Lower lobe of right lung (tissue), 2 donors: ENCODE results near the gene ASPSCR1. TPM values are rescaled to one million over a fixed set of nuclear protein-coding genes. Genes with fewer than 3 reads are reported as not detected.

Experiments used
- ATAC-seq, 2 donors: fragments of 200-7000 bp; cut with Tn5 transposase; one replicate each; pipeline ENCODE4 v1.9.1; 2020 to 2022; ENCODE audit warnings: mild to moderate bottlenecking in 2 of 2, moderate library complexity in 2 of 2
- DNase-seq: peaks from one replicate; pipeline ENCODE4 v3.0.0-alpha.2; 2020
- H3K27ac ChIP-seq: fragments of 200-600 bp; one replicate; pipeline ENCODE4 v1.8.0; 2022
- H3K27me3 ChIP-seq: fragments of 200-600 bp; one replicate; pipeline ENCODE4 v1.8.0; 2022; ENCODE audit warnings: low read depth
- H3K36me3 ChIP-seq: fragments of 200-600 bp; one replicate; pipeline ENCODE4 v1.8.0; 2022; ENCODE audit warnings: mild to moderate bottlenecking
- H3K4me1 ChIP-seq: fragments of 200-600 bp; one replicate; pipeline ENCODE4 v1.8.0; 2022
- H3K4me3 ChIP-seq: fragments of 200-600 bp; one replicate; pipeline ENCODE4 v1.8.0; 2022; ENCODE audit warnings: mild to moderate bottlenecking
- H3K9me3 ChIP-seq: fragments of 200-600 bp; one replicate; pipeline ENCODE4 v1.8.0; 2022
- intact Hi-C: fragments of 100-400 bp; cut with DNase I; formaldehyde crosslinking; loops from one replicate; pipeline ENCODE4 v1.11.0; 2022
- total RNA-seq: library from RNA; stranded (reverse); fragmentation: NEBNext Ultra II Directional; extraction: Animal tissue kit (Norgen Biotek cat#: 25700); gene quantifications from one replicate; pipeline ENCODE4 v1.2.1, GENCODE V29; 2021
- TF ChIP-seq, protein P1 (sequence below): fragments of 200-600 bp; IDR thresholded peaks from one replicate; pipeline ENCODE4 v1.8.0; 2022; ENCODE audit warnings: antibody characterized with exemption, mild to moderate bottlenecking
- donor health status: DM: no; HTN: yes; CAD: no; lungs with severe emphysema.

The ASPSCR1 gene
- total RNA-seq, 1 donor from 2014 or later: 45.3 TPM

DNA sequence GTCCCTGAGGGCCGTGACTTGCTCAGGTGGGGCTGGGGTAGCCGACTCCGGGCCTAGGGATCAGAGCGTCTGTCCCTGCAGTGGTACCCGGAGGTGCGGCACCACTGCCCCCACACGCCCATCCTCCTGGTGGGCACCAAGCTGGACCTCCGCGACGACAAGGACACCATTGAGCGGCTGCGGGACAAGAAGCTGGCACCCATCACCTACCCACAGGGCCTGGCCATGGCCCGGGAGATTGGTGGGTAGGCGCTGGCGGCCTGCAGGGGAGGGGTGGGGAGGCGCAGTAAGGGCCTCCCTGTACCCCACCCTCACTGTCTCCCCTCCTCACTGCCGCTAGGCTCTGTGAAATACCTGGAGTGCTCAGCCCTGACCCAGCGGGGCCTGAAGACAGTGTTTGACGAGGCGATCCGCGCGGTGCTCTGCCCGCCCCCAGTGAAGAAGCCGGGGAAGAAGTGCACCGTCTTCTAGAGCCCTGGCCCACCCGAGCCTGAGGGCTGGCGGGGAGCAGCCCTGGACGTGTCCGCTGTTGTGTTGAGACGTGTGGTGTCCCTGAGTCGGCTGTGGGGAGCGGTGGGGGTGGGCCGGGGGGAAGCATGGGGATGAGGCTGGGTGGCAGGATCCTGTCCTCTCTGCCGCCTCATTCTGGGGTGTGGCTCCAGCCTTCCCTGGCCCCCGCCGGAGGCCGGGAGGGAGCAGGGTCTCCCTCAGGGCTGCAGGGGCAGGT, 56.1 kb downstream of the ASPSCR1 start:
- no peak for DNase-seq
- no peak overlapping the region for H3K27ac ChIP-seq
- H3K4me3 ChIP-seq: no peak overlapping the region
- intact Hi-C loops: no loop called here
- H3K4me1 ChIP-seq: peaks cover 43% of the 10 kb centered on the region
- peaks cover 8% of the 10 kb centered on the region for H3K27me3 ChIP-seq
- no peaks in the 10 kb centered on the region for H3K9me3 ChIP-seq
- no peaks in the 10 kb centered on the region for H3K36me3 ChIP-seq
- ATAC-seq: no peak
- TF ChIP-seq, protein P1, sequence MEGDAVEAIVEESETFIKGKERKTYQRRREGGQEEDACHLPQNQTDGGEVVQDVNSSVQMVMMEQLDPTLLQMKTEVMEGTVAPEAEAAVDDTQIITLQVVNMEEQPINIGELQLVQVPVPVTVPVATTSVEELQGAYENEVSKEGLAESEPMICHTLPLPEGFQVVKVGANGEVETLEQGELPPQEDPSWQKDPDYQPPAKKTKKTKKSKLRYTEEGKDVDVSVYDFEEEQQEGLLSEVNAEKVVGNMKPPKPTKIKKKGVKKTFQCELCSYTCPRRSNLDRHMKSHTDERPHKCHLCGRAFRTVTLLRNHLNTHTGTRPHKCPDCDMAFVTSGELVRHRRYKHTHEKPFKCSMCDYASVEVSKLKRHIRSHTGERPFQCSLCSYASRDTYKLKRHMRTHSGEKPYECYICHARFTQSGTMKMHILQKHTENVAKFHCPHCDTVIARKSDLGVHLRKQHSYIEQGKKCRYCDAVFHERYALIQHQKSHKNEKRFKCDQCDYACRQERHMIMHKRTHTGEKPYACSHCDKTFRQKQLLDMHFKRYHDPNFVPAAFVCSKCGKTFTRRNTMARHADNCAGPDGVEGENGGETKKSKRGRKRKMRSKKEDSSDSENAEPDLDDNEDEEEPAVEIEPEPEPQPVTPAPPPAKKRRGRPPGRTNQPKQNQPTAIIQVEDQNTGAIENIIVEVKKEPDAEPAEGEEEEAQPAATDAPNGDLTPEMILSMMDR: no peak

DNA sequence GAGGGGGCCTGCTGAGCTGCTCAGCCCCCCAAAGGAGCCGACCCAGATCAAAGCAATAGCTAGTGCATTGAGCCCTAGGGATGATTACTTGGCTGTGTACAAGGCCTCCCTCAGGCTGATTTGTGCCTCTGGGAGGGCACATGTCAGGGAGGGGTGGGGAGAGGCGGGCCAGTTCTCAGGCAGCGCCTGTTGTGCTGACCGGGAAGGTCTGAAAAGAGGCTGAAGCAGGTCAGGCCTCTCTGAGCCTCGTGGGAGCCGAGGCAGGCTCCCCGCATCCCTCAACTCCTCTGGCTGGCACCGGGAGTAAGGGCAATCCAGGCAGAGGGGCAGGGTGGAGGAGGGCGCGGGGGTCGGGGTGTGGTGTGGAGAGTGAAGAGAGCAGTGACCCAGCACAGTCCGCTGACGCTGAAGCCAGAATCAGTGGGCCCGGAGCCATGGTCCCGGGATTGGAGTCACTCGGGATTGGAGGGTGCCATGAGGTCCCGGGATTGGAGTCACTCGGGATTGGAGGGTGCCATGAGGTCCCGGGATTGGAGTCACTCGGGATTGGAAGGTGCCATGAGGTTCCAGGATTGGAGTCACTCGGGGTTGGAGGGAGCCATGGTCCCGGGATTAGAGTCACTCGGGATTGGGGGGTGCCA, 57.1 kb downstream of the ASPSCR1 start:
- H3K27ac ChIP-seq: no peak overlapping the region
- H3K9me3 ChIP-seq: no peaks in the 10 kb centered on the region
- intact Hi-C loops: no loop called here
- peaks cover 45% of the 10 kb centered on the region for H3K4me1 ChIP-seq
- ATAC-seq (no peak), DNase-seq (no peak)
- no peaks in the 10 kb centered on the region for H3K36me3 ChIP-seq
- H3K27me3 ChIP-seq: peaks cover 8% of the 10 kb centered on the region
- no peak overlapping the region for H3K4me3 ChIP-seq
- TF ChIP-seq, protein P1: no peak

DNA sequence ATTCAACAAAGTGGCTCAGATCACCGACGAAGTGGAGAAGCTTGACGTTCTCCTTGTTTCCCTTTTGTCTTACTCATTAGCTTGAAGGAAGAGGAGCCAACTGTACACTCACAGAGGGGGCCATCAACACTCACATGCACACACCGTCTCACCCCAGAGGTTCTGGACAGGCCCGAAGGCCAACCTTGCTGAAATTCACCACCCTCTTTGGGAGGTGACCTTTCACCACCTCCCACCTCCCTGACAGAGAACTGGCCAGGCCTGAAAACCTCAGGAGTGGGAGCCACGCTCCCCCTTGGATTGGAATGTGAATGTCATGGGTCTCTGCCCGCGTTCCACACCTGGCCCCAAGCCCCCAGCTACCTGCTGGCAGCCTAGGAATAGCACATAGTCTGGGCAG, 58.1 kb downstream of the ASPSCR1 start:
- H3K4me3 ChIP-seq: no peak overlapping the region
- no peaks in the 10 kb centered on the region for H3K36me3 ChIP-seq
- H3K4me1 ChIP-seq: peaks cover 38% of the 10 kb centered on the region
- no peak overlapping the region for H3K27ac ChIP-seq
- no peak for ATAC-seq
- DNase-seq: no peak
- intact Hi-C loops: no loop called here
- no peaks in the 10 kb centered on the region for H3K9me3 ChIP-seq
- TF ChIP-seq, protein P1: no peak
- peaks cover 8% of the 10 kb centered on the region for H3K27me3 ChIP-seq

DNA sequence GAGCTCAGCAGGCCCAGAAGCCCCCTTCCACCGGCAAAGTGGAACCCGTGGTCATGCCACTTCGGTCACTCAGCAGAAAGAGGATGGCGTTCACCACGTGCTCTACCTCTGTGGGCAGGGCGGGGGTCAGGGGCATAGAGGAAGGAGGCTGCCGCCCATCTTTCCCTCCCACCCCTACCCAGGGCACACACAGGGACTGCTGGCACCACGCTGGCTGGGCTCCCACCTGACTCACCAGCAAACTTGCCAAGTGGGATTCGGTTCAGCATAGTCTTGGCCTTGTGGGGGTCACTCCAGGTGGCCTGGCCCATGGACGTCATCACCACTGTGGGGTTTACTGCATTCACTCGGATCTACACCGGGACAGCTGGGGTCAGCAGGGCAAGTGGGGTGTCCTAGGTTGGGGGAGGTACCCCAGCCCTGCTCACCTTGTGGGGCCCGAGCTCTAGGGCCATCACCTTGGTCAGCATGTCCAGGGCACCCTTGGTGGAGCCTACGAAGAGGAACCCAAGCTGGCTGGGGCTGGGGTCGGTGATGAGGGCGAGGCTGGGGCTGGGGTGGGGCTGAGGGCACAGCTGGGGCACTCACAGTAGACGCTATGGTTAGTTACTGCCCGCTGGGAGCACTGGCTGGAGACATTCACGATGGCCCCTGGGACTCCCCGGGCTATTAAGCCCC, 58.7 kb downstream of the ASPSCR1 start:
- peak overlapping the region; percentile 76 for H3K4me3 ChIP-seq
- DNase-seq (no peak), ATAC-seq (no peak)

DNA sequence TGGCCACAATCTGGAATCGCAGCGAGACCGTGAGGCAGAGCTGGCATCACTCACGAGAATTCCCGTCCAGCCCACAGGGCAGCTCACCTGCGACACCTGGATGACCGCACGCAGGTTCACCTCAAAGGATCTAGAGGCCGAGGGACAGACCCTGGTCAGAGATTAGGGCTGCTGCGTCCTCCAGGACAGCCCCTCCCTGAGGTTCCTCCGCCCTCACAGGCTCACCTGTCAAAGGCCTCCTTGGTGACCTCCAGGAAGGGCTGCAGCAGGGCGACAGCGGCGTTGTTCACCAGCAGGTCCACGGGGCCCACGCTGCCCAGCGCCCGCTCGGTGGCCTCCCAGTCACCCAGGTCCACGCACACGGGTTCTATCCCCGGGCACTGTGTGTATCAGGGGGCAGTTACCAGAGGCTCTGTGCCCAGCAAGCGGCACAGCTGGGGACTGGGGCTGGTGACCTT, 59.2 kb downstream of the ASPSCR1 start:
- TF ChIP-seq, protein P1: no peak
- Histone ChIP-seq H3K4me1 (peaks cover 34% of the 10 kb centered on the region), H3K36me3 (no peaks in the 10 kb centered on the region), H3K4me3 (peak overlapping the region; percentile 76), H3K9me3 (no peaks in the 10 kb centered on the region), H3K27ac (peak overlapping the region; percentile 97), H3K27me3 (peaks cover 8% of the 10 kb centered on the region)
- intact Hi-C loops: no loop called here
- no peak for DNase-seq
- ATAC-seq: peak in 1 of 2 donors; percentile 2

More for the DNA sequence above, 58.7 kb downstream of the ASPSCR1 start:
- Histone ChIP-seq H3K27me3 (peaks cover 8% of the 10 kb centered on the region), H3K36me3 (no peaks in the 10 kb centered on the region), H3K27ac (peak overlapping the region; percentile 97), H3K4me1 (peaks cover 34% of the 10 kb centered on the region), H3K9me3 (no peaks in the 10 kb centered on the region)
- intact Hi-C loops: no loop called here
- TF ChIP-seq, protein P1: no peak
